ENCODE results near the gene CIDEA.
"Not testable (repeated sequence)": the region's sequence is repeated elsewhere in the genome, so short reads cannot be mapped to it uniquely, and the experiment has no call there.

Gene CIDEA

GRCh38 chr18:12254136-12254819 lies at the start of gene CIDEA:
Gene CIDEA (plus strand): TSS chr18:12254361. CDS start chr18:12254384, 23 bp downstream.
- peak in 4 of 10 donors; percentile 21 to 92 (median 58) for DNase-seq
- intact Hi-C loops (cut with DNase I) = no loop called here

- DNase-seq; intact Hi-C loops (cut with DNase I): not testable (repeated sequence)
These were observed 45.6 kb upstream of the CIDEA start for GRCh38 chr18:12208296-12209153.

GRCh38 chr18:12212308-12212707 lies 41.9 kb upstream of the CIDEA start:
- DNase-seq; intact Hi-C loops (cut with DNase I): not testable (repeated sequence)

- intact Hi-C loops (cut with DNase I) = not testable (repeated sequence)
These were observed 39.7 kb upstream of the CIDEA start for GRCh38 chr18:12214296-12215005.

GRCh38 chr18:12216471-12216870 lies 37.7 kb upstream of the CIDEA start:
- DNase-seq; intact Hi-C loops (cut with DNase I): not testable (repeated sequence)

More at GRCh38 chr18:12214296-12215005, 39.7 kb upstream of the CIDEA start:
- DNase-seq = not testable (repeated sequence)

GRCh38 chr18:12218603-12219002 lies 35.6 kb upstream of the CIDEA start:
- intact Hi-C loops (cut with DNase I); DNase-seq: not testable (repeated sequence)

GRCh38 chr18:12222041-12222440 lies 32.1 kb upstream of the CIDEA start:
- DNase-seq; intact Hi-C loops (cut with DNase I): not testable (repeated sequence)

GRCh38 chr18:12223326-12223725 lies 30.8 kb upstream of the CIDEA start:
- DNase-seq; intact Hi-C loops (cut with DNase I): not testable (repeated sequence)

GRCh38 chr18:12226807-12227206 lies 27.4 kb upstream of the CIDEA start:
- intact Hi-C loops (cut with DNase I) = not testable (repeated sequence)

GRCh38 chr18:12227399-12228186 lies 26.6 kb upstream of the CIDEA start:
- not testable (repeated sequence) for DNase-seq

More at GRCh38 chr18:12226807-12227206, 27.4 kb upstream of the CIDEA start:
- DNase-seq = not testable (repeated sequence)

GRCh38 chr18:12228308-12228707 lies 25.9 kb upstream of the CIDEA start:
- DNase-seq; intact Hi-C loops (cut with DNase I): not testable (repeated sequence)

More at GRCh38 chr18:12227399-12228186, 26.6 kb upstream of the CIDEA start:
- intact Hi-C loops (cut with DNase I) = not testable (repeated sequence)

- intact Hi-C loops (cut with DNase I); DNase-seq: not testable (repeated sequence)
These were observed 23.6 kb upstream of the CIDEA start for GRCh38 chr18:12230561-12230960.

GRCh38 chr18:12231040-12231882 lies 22.9 kb upstream of the CIDEA start:
- intact Hi-C loops (cut with DNase I) = no loop called here
- DNase-seq = no peak

GRCh38 chr18:12231986-12232385 lies 22.2 kb upstream of the CIDEA start:
- DNase-seq = no peak
- intact Hi-C loops (cut with DNase I) = no loop called here

GRCh38 chr18:12233378-12233777 lies 20.8 kb upstream of the CIDEA start:
- DNase-seq = no peak
- intact Hi-C loops (cut with DNase I) = no loop called here

GRCh38 chr18:12234451-12235190 lies 19.5 kb upstream of the CIDEA start:
- DNase-seq = no peak
- intact Hi-C loops (cut with DNase I) = no loop called here

- intact Hi-C loops (cut with DNase I) = no loop called here
- no peak for DNase-seq
These were observed 18.0 kb upstream of the CIDEA start for GRCh38 chr18:12236141-12236540.

All from posterior cingulate gyrus (tissue), 11 donors.